Placental epithelial cell (primary cell): ENCODE data around the gene OR1L1. TPM values are rescaled to one million over a fixed set of nuclear protein-coding genes. Genes with fewer than 3 reads are reported as not detected.

Source experiments
- total RNA-seq: library from RNA; depleted of rRNA; stranded (reverse); fragments of >200 nt; gene quantifications from 2 replicates; pipeline ENCODE4 v1.2.3, GENCODE V29; 2012

OR1L1 gene
- total RNA-seq, result not detected in 2 replicates

GRCh38 chr9:122661416-122661815, at the start of gene OR1L1:
Gene OR1L1 (plus strand): TSS chr9:122661716. CDS start chr9:122661716, 0 bp downstream.

GRCh38 chr9:122614362-122614761, 47.2 kb upstream of the OR1L1 start, which contains the start of gene OR1Q1:
Gene OR1Q1 (plus strand): TSS chr9:122614738. CDS start chr9:122614738, 0 bp downstream.

GRCh38 chr9:122657527-122657926, 4.0 kb upstream of the OR1L1 start, which contains the start of gene OR1B1:
Gene OR1B1 (minus strand): TSS chr9:122657627.

Other genes with a start within 250 kb of the OR1L1 start
- not detected in 2 replicates for gene OR1J1, start 183.8 kb upstream of the OR1L1 start, total RNA-seq
- gene OR1J2, start 150.9 kb upstream of the OR1L1 start, total RNA-seq, result not detected in 2 replicates
- not detected in 2 replicates for gene OR1J4, start 142.6 kb upstream of the OR1L1 start, total RNA-seq
- not detected in 2 replicates for gene OR1N1, start 134.4 kb upstream of the OR1L1 start, total RNA-seq
- gene OR1N2, start 108.6 kb upstream of the OR1L1 start, total RNA-seq, result not detected in 2 replicates
- 0.11 TPM in 1 of 2 replicates, not detected in the other for gene OR1L8, start 78.3 kb upstream of the OR1L1 start, total RNA-seq
- not detected in 2 replicates for gene OR1Q1, start 47.0 kb upstream of the OR1L1 start, total RNA-seq
- gene OR1B1, start 4.1 kb upstream of the OR1L1 start, total RNA-seq, result not detected in 2 replicates
- not detected in 2 replicates for gene OR1L3, start 13.4 kb downstream of the OR1L1 start, total RNA-seq
- not detected in 2 replicates for gene OR1L4, start 62.3 kb downstream of the OR1L1 start, total RNA-seq
- gene OR1L6, start 80.6 kb downstream of the OR1L1 start, total RNA-seq, result not detected in 2 replicates
- gene OR5C1, start 127.2 kb downstream of the OR1L1 start, total RNA-seq, result not detected in 2 replicates
- not detected in 2 replicates for gene OR1K1, start 138.4 kb downstream of the OR1L1 start, total RNA-seq
- 27.9 and 33.0 TPM in 2 replicates for gene PDCL, start 166.9 kb downstream of the OR1L1 start, total RNA-seq
- 35.3 and 38.3 TPM in 2 replicates for gene RC3H2, start 243.6 kb downstream of the OR1L1 start, total RNA-seq